Keratinocyte (primary cell): ENCODE measurements around the gene DTWD2. TPM values are rescaled to one million over a fixed set of nuclear protein-coding genes. Genes with fewer than 3 reads are reported as not detected.
"Not testable (repeated sequence)": the region's sequence is repeated elsewhere in the genome, so short reads cannot be mapped to it uniquely, and the experiment has no call there.

Source experiments
- DNase-seq: peaks from one replicate; pipeline ENCODE4 v3.0.0-alpha.2; 2011; ENCODE audit warnings: low read depth, missing footprints, low spot score
- FAIRE-seq: peaks from 2 replicates; lab custom pipeline; 2011; peaks lifted over from hg19 to GRCh38; lab: Jason Lieb, UNC
- H2AFZ ChIP-seq: 2 replicates; pipeline ENCODE4 v1.6.0; 2012; ENCODE audit warnings: low read length, control low read depth, inconsistent platforms; ENCODE audit not compliant: control insufficient read depth
- H3K27ac ChIP-seq: 2 replicates; pipeline ENCODE4 v1.5.1; 2011; ENCODE audit warnings: low read length; ENCODE audit not compliant: control insufficient read depth, insufficient read depth
- H3K27me3 ChIP-seq: 3 replicates; pipeline ENCODE4 v1.6.0; 2011; ENCODE audit warnings: low read length; ENCODE audit not compliant: control insufficient read depth, insufficient read depth; ENCODE audit errors: extremely low read depth
- H3K36me3 ChIP-seq, 2 experiments: 2 replicates in 1 of 2; 3 replicates in 1 of 2; pipeline ENCODE4 v1.5.1; 2011; ENCODE audit warnings: low read length in 2 of 2, mild to moderate bottlenecking in 1 of 2; ENCODE audit not compliant: control insufficient read depth in 2 of 2, insufficient read depth in 2 of 2; ENCODE audit errors: extremely low read depth in 1 of 2
- H3K4me1 ChIP-seq: 3 replicates; pipeline ENCODE4 v1.5.1; 2011; ENCODE audit warnings: low read length; ENCODE audit not compliant: control insufficient read depth, insufficient read depth; ENCODE audit errors: extremely low read depth
- H3K4me2 ChIP-seq: 3 replicates; pipeline ENCODE4 v1.6.0; 2011; ENCODE audit warnings: low read depth, low read length; ENCODE audit not compliant: control insufficient read depth, insufficient read depth; ENCODE audit errors: extremely low read depth
- H3K4me3 ChIP-seq, 3 experiments: fragments of 200-600 bp in 1 of 3; sonication (generic) in 1 of 3; 2 replicates in 2 of 3; 3 replicates in 1 of 3; pipeline ENCODE4 v1.5.1; 2011 to 2016; ENCODE audit warnings: low read length in 3 of 3, mild to moderate bottlenecking in 3 of 3, control low read depth in 2 of 3, inconsistent platforms in 1 of 3, low read depth in 1 of 3, mixed read lengths in 1 of 3, mixed run types in 1 of 3, moderate library complexity in 1 of 3; ENCODE audit not compliant: control insufficient read depth in 2 of 3, insufficient read depth in 2 of 3; ENCODE audit errors: extremely low read depth in 1 of 3
- H3K79me2 ChIP-seq: 2 replicates; pipeline ENCODE4 v1.6.0; 2012; ENCODE audit warnings: low read length; ENCODE audit not compliant: control insufficient read depth, insufficient read depth
- H3K9ac ChIP-seq: 3 replicates; pipeline ENCODE4 v1.6.0; 2011; ENCODE audit warnings: low read length; ENCODE audit not compliant: control insufficient read depth, insufficient read depth; ENCODE audit errors: extremely low read depth
- H3K9me1 ChIP-seq: 3 replicates; pipeline ENCODE4 v1.6.0; 2011; ENCODE audit warnings: low read length; ENCODE audit not compliant: control insufficient read depth, insufficient read depth; ENCODE audit errors: extremely low read depth
- H3K9me3 ChIP-seq: 2 replicates; pipeline ENCODE4 v1.5.1; 2012; ENCODE audit warnings: low read depth, low read length; ENCODE audit not compliant: control insufficient read depth
- H4K20me1 ChIP-seq: 3 replicates; pipeline ENCODE4 v1.6.0; 2011; ENCODE audit warnings: low read length; ENCODE audit not compliant: control insufficient read depth, insufficient read depth; ENCODE audit errors: extremely low read depth
- CTCF ChIP-seq, 3 experiments: IDR thresholded peaks in 1 of 3; conservative IDR thresholded peaks in 1 of 3; optimal IDR thresholded peaks in 1 of 3; 2 replicates in 2 of 3; 3 replicates in 1 of 3; pipeline versions ENCODE3 to v1.5.1; 2011; ENCODE audit warnings: low read length in 3 of 3, mild to moderate bottlenecking in 3 of 3, moderate library complexity in 2 of 3, control low read depth in 1 of 3, inconsistent platforms in 1 of 3; ENCODE audit not compliant: insufficient read depth in 2 of 3; ENCODE audit errors: extremely low read depth in 1 of 3
- EZH2 ChIP-seq: IDR thresholded peaks from one replicate; pipeline ENCODE4 v1.6.1; 2012; ENCODE audit warnings: inconsistent platforms, mild to moderate bottlenecking, low read length, moderate library complexity
- dilution Hi-C: fragments of 300-500 bp; cut with MboI; formaldehyde crosslinking; loops from one replicate; pipeline ENCODE4 v1.7.0; 2020; ENCODE audit warnings: low sequenced_read_pairs; ENCODE audit not compliant: extremely low pct_ligation_motif_present
- polyA plus RNA-seq, 5 experiments: library from polyadenylated mRNA; depleted of rRNA in 3 of 5; stranded (reverse) in 3 of 5; stranded (forward) in 1 of 5; unstranded in 1 of 5; fragments of >200 nt; gene quantifications; 1 replicate in 1 of 5; 2 replicates in 3 of 5; 3 replicates in 1 of 5; pipeline versions ENCODE4 v1.2.1 to v1.2.3, GENCODE V29; 2011 to 2012; ENCODE audit warnings: missing spikeins in 2 of 5, low read depth in 1 of 5, low replicate concordance in 1 of 5

Gene DTWD2
- polyA plus RNA-seq, 1 donor (not counting 4 experiments of a cell fraction or from before 2014, with no cell fraction given): 2.9 TPM

DNA sequence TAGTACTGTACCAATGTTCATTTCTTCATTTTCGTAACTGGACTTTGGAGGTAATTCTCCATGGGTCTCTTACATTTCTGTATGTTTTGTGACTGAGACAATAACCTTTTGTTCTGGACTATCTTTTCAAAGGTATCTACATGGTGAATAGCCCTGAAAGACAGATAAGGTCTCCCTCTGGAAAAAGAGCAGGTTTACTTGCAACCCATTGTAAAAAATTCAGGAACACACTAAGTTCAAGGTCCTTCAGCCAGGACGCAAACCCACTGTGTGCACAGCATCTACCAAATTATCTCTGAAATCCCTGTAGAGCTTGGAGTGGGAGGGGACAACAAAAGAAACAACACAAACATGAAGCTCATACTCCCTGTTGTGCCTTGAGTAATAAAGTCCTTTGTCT, 8.3 kb downstream of the DTWD2 start:
- no peak overlapping the region for H3K9ac ChIP-seq
- H3K36me3 ChIP-seq: no peaks in the 10 kb centered on the region
- H3K9me3 ChIP-seq: no peaks in the 10 kb centered on the region
- H3K27me3 ChIP-seq: no peaks in the 10 kb centered on the region
- H3K9me1 ChIP-seq: no peaks in the 10 kb centered on the region
- H3K79me2 ChIP-seq: no peaks in the 10 kb centered on the region
- no peak for TF ChIP-seq EZH2
- TF ChIP-seq CTCF (optimal IDR thresholded peaks at IDR 0.05 in 1 of 3, IDR thresholded peaks at IDR 0.05 in 1 of 3, conservative IDR thresholded peaks at IDR 0.05 in 1 of 3; ENCODE audit: extremely low read depth in 1 of 3, insufficient read depth in 2 of 3, low read length in 3 of 3): no peak
- H3K27ac ChIP-seq: no peak overlapping the region
- dilution Hi-C loops: no loop called here
- H3K4me2 ChIP-seq: no peak overlapping the region
- no peaks in the 10 kb centered on the region for H4K20me1 ChIP-seq
- H3K4me1 ChIP-seq: peaks cover 6% of the 10 kb centered on the region
- no peak for DNase-seq
- FAIRE-seq: no peak
- no peak overlapping the region for H3K4me3 ChIP-seq
- H2AFZ ChIP-seq: no peak overlapping the region

DNA sequence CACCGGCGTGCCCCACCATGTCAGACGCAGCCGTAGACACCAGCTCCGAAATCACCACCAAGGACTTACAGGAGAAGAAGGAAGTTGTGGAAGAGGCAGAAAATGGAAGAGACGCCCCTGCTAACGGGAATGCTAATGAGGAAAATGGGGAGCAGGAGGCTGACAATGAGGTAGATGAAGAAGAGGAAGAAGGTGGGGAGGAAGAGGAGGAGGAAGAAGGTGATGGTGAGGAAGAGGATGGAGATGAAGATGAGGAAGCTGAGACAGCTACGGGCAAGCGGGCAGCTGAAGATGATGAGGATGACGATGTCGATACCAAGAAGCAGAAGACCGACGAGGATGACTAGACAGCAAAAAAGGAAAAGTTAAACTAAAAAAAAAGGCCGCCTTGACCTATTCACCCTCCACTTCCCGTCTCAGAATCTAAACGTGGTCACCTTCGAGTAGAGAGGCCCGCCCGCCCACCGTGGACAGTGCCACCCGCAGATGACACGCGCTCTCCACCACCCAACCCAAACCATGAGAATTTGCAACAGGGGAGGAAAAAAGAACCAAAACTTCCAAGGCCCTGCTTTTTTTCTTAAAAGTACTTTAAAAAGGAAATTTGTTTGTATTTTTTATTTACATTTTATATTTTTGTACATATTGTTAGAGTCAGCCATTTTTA, 14.4 kb downstream of the DTWD2 start:
- H3K79me2 ChIP-seq, H3K27ac ChIP-seq, H3K27me3 ChIP-seq, H3K4me1 ChIP-seq, H3K4me2 ChIP-seq, H2AFZ ChIP-seq, H3K9me1 ChIP-seq, H3K4me3 ChIP-seq, H4K20me1 ChIP-seq, H3K9me3 ChIP-seq, H3K9ac ChIP-seq, DNase-seq, FAIRE-seq, H3K36me3 ChIP-seq, dilution Hi-C loops: not testable (repeated sequence)

DNA sequence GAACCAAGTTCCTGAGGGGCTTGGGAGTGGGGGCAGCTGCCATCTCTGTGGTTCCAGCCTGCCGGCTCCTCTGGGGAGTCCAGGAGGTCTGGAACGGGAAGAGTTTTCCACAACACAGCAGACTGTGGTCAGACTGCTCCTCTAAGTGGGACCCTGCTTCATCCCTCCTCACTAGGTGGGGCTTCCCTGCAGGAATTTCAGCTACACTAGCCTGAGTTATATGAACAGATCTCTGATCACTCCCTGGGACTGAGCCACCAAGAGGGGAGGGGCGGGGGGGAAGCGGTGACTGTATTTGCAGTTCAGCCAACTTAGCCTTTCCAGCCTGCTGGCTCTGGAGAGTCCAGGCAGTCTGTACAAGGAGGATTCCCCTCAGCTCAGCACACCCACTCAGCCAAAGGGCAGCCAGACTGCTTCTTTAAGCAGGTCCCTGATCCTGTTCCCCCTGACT, 19.4 kb downstream of the DTWD2 start:
- no peak for TF ChIP-seq CTCF (optimal IDR thresholded peaks at IDR 0.05 in 1 of 3, IDR thresholded peaks at IDR 0.05 in 1 of 3, conservative IDR thresholded peaks at IDR 0.05 in 1 of 3; ENCODE audit: extremely low read depth in 1 of 3, insufficient read depth in 2 of 3, low read length in 3 of 3)
- TF ChIP-seq EZH2: no peak
- Histone ChIP-seq H3K27me3 (no peaks in the 10 kb centered on the region), H3K9me1 (no peaks in the 10 kb centered on the region), H3K4me1 (no peaks in the 10 kb centered on the region), H3K4me3 (no peak overlapping the region), H3K36me3 (no peaks in the 10 kb centered on the region), H3K27ac (no peak overlapping the region), H4K20me1 (no peaks in the 10 kb centered on the region), H3K9me3 (no peaks in the 10 kb centered on the region), H2AFZ (no peak overlapping the region), H3K4me2 (no peak overlapping the region), H3K9ac (no peak overlapping the region), H3K79me2 (no peaks in the 10 kb centered on the region)
- DNase-seq (no peak), FAIRE-seq (no peak)
- dilution Hi-C loops: no loop called here
